Measurements from ENCODE around the gene BRI3.
"Not testable (repeated sequence)": the region's sequence is repeated elsewhere in the genome, so short reads cannot be mapped to it uniquely, and the experiment has no call there.

The BRI3 gene

DNA sequence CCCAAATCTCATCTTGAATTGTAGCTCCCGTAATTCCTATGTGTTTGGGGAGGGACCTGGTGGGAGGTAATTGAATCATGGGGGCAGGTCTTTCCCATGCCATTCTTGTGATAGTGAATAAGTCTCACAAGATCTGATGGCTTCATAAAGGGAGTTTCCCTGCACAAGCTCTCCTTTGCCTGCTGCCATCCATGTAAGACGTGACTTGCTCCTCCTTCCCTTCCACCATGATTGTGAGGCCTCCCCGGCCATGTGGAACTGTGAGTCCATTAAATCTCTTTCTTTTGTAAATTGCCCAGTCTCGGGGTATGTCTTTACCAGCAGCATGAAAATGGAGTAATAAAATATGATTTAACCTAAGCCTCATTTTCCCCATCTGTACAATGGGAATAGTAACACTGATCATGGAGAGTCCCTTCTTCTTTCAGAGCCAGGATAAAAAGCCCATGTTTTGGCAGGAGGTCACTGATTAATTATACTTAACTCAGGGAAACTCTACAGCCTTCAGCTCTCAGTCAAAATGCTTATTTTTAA, 34.6 kb downstream of the BRI3 start:
- DNase-seq = not testable (repeated sequence)

DNA sequence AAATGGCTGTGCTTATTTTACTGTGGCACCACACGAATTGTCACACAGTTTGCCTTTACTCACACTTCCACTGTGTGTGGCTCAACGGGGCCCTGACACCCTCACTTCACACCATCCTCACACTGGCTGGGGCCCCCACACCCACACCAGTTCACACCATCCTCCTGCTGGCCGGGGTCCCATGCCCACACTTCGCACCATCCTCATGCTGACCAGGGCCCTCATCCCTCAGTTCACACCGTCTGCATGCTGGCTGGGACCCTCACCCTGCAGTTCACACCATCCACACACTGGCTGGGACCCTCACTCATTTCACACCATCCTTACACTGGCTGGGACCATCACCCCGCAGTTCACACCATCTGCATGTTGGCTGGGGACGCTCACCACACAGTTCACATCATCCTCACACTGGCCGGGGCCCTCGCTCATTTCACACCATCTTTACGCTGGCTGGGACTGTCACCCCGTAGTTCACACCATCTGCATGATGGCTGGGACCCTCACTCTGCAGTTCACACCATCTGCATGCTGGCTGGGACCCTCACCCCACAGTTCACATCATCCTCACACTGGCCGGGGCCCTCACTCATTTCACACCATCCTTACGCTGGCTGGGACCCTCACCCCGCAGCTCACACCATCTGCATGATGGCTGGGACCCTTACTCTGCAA, 36.0 kb downstream of the BRI3 start:
- no peak for DNase-seq

DNA sequence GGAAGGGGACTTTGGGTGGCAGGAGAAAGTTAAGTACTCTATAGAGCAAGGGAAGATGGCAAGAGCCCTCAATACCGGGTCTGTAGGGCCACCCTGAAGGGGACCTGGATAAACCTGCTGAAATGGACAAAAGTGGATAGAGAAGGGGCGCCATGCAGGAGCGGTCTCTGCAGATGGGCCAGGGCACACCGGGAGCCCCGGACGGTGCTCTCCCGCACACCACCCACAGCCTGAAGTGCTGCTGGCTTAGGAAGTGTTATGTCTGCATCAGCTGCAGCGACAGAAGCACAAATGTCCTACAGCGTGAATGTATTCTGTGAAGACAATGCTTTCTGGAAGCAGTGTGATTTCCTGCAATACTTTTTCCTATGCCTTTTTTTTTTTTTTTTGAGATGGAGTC, 37.7 kb downstream of the BRI3 start:
- no peak for DNase-seq

DNA sequence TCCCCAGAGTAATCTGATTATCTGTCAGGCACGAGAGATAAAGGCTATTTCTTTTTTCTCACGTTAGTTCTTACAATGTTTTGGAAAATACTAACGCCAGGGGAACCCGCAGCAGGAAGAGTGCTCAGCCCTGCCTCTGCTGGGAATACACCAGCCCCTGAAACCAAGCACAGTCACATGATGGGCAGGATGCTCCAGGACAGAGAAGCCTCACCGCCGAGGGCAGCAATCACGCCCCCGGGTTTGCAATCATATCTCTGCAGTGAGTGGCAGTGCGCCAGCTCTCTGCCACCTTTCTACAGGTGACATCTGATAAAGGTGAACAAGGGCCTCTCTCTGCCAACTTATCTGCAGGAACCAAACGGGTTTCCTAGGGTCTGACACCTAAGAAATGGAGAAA, 39.8 kb downstream of the BRI3 start:
- DNase-seq = no peak

DNA sequence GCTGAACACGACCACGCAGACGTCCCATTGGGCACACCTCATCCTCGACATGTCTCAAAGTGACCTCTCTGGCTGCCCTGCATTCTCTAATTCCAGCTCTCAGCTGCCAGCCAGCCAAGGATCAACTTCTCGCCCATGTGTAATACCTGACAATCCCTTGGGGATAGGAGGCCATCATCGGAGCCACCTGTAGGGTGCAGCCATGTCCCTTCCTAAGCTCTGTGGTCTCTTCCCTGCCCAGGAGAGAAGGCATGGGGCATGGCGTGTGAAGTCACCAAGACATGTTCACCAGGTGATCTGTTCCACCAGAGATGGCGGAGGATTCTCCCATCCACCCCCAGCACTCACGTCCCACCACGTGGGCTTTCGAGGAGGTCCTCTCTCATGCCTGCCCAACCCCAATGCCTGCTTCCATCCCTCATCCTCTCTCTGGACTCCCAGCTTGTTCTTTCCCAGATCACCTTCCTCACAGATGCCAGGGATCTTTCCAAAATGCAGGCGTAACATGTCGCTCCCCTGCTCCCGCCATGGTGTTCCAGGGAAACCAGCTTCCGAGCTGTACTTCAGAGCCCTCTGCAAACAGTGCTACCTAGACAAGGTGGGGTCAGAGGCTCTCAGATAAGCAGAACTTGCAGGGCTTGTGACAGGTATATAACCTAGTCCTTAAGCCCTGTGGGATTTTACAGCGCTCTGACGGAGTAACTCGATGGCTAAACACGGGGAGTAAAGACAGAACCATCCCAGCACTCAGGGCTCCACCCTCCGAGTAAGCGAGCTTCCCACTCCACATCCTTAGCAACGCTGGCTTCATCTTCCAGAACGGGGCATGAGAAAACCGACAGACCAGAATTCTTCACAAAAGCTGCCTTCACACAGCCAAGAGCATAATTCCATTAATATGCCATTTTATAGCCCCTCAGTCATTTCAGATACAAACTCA, 41.1 kb downstream of the BRI3 start:
- no peak for DNase-seq

DNA sequence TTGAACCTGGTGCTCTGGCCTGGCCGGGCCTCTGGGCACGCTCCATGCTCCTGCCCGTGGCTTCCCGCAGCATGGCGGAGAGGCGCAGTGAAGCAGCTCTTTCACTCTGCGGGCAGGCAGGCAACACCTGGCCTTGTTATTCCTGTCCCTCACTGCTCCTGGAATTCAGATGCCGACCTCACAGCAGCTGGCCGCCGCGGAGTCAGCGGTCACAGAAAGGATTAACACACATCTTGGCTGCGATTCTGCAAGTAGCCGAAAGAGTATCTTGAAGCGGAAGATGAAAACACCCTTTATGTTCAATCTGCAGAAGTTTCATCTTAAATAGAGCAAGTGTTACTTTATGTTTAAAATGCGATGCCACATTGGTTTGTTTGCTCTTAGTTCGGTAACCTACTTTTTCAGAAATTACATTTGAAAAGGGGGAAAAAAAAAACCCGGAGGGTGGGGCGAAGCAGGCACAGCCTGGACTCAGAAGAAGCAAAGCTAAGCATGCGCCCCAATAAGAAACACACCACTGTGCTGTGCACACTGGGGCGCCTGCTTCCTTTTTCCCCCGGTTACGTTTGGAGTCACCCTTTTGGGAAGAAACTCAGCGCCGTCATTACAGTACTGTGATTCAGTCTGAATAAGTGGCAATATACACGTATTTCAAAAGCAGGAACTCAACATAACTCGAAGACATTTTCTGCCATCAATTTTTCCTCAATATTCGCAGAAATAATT, 42.3 kb downstream of the BRI3 start:
- no peak for DNase-seq

DNA sequence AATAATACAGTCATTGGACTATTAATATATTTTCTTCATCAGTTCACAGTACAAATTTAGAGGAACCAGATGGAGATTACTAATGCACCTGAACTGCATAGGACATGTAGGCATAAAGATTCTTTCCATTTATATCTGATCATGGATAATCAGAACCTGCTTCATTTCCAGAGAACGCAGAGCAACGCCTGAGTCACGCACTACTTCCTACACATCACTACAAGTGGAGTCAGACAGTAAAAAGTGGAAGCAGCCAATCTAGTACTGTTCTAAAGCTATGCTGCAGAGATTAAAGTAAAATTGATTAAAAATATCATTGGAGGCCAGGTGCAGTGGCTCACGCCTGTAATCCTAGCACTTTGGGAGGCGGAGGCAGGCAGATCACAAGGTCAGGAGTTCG, 43.3 kb downstream of the BRI3 start:
- DNase-seq = no peak

DNA sequence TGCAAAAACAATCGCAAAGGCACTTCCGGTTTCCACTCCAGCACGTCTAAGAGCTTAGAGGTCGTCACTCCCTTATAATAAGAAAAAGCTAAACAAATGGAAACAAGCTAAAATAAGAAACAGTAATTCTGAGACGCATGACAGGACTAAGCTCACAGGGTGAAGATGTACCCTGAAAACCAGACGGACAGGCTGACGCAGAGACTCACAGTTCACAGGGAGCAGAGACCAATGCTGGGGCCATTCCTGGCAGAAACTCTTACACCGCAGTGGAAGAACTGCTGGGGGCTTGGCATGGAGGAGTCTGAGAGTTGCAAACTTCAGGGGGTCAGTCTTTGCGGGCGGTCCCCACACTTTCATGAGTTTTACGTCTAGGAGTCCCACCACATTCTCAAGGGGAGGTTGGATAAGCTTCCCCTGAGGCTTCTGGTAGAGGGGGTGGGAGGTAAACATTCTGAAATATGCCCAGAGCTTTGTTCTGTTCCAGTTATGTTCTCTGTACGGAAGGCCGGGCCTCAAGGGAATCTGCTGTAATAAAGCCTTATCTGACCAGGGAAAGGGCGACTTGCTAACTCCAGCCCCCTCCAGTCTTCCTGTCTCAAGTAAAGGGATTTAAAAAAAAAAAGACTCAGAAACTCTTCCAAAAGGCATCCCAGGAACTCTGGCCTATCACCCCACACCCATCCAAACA, 47.8 kb downstream of the BRI3 start:
- no peak for DNase-seq

DNA sequence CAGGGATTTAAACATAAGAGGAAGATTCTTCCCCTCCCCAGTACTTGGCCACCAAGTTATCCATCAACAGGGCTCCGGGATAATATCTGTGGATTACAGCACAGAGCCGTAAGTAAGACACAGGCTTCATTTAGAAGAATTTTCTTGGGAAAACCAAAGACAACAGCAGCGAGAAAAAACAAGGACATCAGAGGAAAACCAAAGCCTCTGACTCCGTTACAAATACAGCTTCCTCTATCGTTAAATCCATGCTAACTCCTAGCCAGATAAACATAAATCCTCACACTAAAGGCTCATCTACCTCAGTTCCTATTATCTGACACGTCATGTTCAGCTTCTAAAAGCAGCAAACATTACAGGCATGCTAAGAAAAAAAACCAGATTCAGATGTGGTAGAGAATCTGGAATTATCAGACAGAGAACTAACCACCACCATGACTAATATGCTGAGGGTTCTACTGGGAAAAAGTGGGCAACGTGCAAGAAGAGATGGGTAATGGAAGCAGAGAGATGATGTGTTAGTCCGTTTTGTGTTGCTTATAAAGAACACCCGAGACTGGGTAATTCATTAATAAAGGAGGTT, 48.4 kb downstream of the BRI3 start:
- DNase-seq = no peak

DNA sequence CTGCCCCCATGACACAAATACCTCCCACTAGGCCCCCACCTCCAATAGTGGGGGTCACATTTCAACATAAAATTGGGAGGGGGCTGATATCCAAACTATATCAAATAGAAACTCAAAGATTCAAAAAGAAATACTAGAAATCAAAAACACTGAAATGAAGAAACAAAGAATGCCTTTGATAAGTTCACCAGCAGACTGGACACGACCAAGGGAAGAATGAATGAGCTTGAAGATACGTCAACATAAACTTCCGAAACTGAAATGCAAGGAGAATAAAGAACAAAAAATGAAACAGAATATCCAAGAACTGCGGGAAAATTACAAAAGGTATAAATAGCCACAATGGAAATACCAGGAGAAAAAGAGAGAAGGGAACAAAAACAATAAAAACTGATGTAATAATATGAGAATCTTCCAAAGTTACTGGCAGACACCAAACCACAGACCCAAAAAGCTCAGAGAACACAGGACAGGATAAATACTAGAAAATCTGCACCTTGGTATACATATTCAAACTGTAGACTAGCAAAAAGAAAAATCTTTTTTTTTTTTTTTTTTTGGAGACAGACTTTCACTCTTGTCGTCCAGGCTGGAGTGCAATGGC, 49.5 kb downstream of the BRI3 start:
- DNase-seq = no peak

DNA sequence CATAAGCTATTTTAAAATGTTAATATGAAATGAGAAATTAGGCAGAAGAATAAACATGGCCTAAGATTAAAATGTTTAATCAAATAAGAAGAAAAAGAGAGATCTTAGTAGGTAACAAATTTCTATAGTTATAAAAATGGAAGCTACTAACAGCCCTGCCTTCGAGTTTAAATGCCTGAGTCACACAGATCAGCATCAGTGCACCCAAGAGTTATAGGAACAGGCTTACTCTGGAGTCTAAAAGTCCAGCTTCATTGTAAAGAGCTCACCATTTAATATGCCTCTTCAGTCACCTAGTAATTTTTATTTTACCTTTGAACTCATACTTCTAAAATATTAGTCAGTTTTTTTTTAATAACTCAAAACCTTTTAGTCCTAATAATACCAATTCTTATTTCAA, 52.6 kb downstream of the BRI3 start:
- DNase-seq = no peak

DNA sequence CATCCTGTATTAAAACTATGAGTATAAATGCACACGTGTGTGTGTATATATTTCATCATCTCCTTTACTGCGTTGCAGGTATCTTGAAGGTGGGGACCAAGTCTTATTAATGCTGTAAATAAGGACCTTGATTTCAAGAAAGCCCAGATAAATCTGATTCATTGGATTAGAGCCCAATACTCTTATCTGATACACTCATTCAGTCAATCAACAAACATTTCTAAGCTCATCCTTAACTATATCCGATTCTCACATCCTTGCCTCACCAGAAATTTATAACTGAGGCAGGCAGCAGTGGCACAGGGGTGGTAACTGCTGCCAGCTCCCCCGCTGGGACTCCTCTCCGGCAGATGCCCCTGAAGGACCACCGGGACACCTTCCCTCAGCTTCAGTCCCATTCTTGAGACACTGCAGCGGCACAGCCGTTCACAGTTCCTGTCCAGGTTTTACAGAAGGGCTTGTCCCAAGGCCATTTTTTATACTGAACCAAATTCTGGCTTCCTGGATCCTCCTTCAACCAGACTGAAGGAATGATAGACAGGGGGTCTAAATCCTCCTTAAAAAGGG, 54.0 kb downstream of the BRI3 start:
- no peak for DNase-seq

DNA sequence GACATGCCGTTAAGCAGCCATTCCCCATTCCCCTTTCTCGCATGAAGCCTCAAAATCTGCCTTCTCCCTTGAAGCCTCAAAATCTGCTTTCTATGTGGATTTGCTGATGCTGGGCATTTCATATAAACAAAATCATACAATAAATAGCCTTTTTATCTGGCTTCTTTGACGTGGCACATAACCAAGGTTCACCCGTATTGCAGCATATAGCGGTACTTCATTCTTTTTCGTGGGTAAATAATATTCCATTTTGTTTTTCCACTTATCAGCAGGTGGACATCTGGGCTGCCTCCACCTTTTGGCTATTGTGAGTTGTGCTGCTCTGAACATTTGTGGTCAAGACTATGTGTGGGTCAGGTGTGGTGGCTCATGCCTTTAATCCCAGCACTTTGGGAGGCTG, 57.0 kb downstream of the BRI3 start:
- no peak for DNase-seq

DNA sequence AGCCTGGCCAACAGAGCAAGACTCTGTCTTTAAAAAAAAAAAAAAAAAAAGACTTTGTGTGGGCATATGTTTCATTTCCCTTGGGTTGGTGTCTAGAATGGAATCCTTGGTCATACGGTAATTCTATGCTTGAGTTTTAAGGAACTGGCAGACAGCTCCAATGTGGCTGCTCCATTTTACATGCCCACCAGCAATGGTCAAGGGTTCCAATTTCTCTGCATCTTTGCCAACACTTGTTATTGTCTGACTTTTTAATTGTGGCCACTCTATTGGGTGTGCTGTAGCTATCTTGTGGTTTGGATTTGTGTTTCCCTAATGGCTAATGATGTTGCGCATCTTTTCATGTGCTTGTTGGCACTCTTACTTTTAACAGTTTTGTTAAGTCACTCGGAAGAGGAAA, 57.6 kb downstream of the BRI3 start:
- DNase-seq = no peak

DNA sequence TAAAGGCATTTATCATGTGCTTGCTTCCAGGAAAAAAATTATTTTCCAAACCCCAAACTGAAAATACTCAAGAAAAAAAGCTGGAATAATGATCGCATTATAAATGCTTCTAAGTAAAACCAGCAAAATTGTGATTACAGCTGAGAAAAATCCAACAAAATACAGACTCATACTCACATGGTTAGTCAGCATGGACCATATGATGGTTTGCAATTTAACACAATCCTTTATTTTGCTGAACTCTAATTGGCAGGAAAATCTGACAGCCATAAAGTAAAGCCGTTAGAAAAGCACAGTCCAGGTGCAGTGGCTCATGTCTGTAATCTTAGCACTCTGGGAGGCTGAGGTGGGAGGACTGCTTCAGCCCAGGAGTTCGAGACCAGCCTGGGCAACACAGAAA, 59.6 kb downstream of the BRI3 start:
- DNase-seq = no peak

Data from NCI-H1105 treated with DMSO at 0.1 percent for 48 hours (cell line).